Dermis microvascular lymphatic vessel endothelial cell (primary cell): ENCODE results near the gene AQP12A. TPM values are rescaled to one million over a fixed set of nuclear protein-coding genes. Genes with fewer than 3 reads are reported as not detected.

Experiments used
- DNase-seq, 2 donors: peaks; one replicate each; pipeline versions ENCODE4 v3.0.0 to v3.0.0-alpha.2; 2010; ENCODE audit warnings: low read depth in 2 of 2
- total RNA-seq: library from RNA; depleted of rRNA; stranded (reverse); fragments of >200 nt; gene quantifications from 2 replicates; pipeline ENCODE4 v1.2.1, GENCODE V29; 2014

The AQP12A gene
- total RNA-seq, 1 donor from 2014 or later, result not detected

DNA sequence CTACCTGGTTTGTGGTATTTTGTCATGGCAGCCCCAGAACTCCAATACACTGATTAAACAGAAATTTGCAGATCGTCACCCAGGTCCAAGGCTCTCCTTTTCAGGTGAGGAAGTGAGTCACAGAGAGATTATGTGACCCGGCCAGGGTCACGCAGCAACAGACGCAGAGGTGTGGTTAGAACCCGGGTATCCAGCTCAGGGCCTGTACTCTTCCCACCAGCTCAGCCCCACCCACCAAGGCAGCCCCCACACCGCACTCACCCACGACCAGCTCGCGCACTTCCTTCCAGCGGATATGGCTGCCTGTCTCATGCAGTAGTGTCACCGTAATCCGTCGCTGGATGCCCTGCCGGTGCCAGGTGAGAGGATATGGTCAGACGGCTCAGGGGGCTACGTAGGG is 48.1 kb downstream of the AQP12A start:
- no peak for DNase-seq

DNA sequence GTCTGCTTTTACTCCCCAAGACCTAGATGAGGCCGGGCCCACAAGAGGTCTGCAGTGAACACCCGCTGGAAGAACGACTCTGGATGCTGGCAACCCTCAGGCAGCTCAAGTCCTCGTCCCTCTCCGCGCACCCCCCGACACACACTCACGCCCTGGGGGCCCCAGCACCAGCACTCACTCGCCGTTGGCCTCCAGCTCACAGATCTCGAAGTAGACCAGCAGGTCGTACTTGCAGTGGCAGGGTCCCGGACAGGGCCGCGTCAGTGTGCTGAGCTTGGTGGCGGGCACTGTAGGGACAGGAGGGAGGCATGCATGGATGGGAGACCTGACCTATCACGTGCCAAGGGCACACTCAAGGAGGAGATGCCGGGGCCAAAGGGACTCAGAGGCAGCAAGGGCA is 49.4 kb downstream of the AQP12A start:
- no peak for DNase-seq

DNA sequence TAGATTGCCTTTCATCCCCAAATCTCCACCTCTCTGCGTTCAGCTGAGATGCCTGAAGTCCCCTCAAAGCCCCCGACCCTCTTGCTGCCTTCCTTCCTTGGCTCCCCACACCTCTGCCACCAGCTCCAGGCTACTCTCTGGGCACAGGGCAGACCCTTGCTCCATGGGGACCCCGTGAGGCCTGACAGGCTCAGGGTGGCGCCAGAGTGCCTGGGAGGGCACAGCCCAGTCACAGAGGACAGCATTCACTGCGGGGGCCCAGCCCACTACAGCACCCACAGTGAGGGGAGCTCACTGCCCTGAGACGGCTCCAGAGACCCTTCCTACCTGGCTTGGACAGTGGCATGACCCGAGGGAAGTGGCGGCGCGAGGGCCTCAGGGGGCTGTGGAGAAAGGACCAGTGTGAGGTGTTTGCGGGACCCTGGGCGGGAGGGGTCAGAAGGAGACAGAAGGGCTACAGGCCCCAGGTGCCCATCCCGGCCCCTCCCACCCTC is 51.0 kb downstream of the AQP12A start:
- DNase-seq, result no peak

DNA sequence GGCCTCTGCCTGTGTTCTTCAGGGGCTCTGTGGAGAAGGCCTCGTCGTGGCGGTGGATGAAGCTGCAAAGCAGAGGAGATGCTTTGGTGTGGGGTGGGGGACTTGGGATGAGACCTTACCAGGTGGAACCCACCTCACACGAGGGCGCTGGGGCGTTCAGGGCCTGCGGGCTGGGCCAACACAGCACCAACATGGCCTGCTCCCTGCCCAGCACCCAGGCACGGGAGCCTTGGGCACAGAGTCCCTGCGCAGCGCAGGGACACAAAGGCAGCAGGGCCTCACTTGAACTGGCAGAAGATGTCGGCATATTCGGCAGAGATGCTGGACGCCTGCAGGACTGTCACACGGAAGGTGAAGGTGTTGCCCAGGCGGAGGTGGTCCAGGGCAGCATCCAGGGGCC is 53.8 kb downstream of the AQP12A start:
- no peak for DNase-seq

DNA sequence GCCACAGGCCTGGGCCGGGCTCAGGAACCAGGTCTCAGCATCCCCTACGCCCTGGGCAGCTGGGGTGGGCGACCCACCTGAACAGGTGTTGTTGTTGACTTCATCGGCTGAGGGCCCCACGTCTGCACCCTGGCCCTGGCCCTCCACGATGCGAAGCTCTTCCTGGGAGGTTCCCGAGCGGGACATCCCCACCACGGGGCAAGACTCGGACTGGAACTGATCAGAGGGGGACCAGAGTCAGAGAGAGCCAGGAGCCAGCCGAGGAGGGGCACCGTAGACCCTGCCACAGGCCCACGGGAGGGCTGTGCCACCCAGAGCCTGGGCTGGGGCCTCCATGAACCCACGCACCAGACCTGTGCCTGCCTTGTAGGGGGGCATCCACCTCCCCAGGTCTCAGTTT is 54.3 kb downstream of the AQP12A start:
- no peak for DNase-seq

DNA sequence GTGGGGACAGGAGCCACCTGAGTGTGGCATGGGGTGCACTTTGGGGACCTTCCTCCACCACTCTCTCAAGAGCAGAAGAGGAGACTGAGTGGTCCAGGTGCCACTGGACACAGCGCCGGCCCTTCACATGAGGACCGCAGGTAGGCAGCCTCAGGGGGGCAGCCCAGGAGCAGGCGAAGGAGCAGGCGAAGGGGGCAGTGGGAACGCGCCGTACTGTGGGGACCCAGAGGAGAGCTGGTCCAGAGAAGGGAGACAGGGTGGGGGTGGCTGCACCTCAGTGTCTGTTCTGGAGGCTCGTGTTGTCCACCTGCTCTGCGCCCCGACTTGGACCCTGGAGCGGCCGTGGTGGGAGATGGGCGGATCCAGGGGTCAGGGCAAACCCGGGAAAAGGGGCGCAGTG is 55.0 kb downstream of the AQP12A start:
- no peak for DNase-seq

DNA sequence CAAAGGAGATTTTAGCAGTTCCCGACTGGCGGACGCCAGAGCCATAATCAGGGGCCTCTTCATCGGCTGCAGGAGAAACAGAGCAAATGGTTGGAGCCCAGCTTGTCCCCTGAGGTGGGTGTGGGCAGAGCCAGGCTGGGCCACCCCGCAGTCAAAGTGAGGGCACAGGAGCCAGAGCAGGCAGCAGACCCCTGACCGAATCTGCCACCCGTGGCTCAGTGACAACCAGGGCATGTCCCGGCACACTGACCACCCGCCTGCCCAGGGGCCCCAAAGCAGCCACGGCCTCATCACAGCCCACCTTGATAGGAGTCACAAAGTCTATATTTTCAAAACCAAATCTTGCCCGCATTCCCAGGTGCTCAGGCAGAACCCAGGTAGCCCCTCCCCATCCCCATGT is 55.6 kb downstream of the AQP12A start:
- no peak for DNase-seq

Other genes starting within 250 kb of the AQP12A start
- 3.2 and 6.2 TPM in 2 replicates for gene ANKMY1, start 133.9 kb upstream of the AQP12A start, total RNA-seq
- gene DUSP28, start 131.5 kb upstream of the AQP12A start, total RNA-seq, result 1.4 and 1.8 TPM in 2 replicates
- gene RNPEPL1, start 123.4 kb upstream of the AQP12A start, total RNA-seq, result 16.2 and 38.6 TPM in 2 replicates
- 20.4 and 22.6 TPM in 2 replicates for gene CAPN10, start 105.1 kb upstream of the AQP12A start, total RNA-seq
- gene GPR35, start 66.4 kb upstream of the AQP12A start, total RNA-seq, result 0.13 TPM in 2 replicates
- not detected in 2 replicates for gene AQP12B, start 9.0 kb upstream of the AQP12A start, total RNA-seq
- gene KIF1A, start 128.4 kb downstream of the AQP12A start, total RNA-seq, result under 0.01 TPM in 2 replicates
- not detected in 2 replicates for gene AGXT, start 177.0 kb downstream of the AQP12A start, total RNA-seq
- not detected in 2 replicates for gene MAB21L4, start 204.3 kb downstream of the AQP12A start, total RNA-seq
- not detected in 2 replicates for gene CROCC2, start 214.5 kb downstream of the AQP12A start, total RNA-seq